OCI-LY7 (cell line): ENCODE data around the gene HAPLN2. TPM values are rescaled to one million over a fixed set of nuclear protein-coding genes. Genes with fewer than 3 reads are reported as not detected.

ENCODE experiments used
- BruUV-seq: library from RNA; stranded (reverse); fragments of 400-500 nt; replicated peaks from 2 replicates; lab custom pipeline; 2021; lab: Mats Ljungman, UMichigan
- CTCF ChIA-PET: fragments of 300-600 bp; sonication (Branson Sonifier 250); formaldehyde crosslinking; loops from one replicate; lab custom pipeline; 2022; ENCODE audit warnings: antibody characterized with exemption; ENCODE audit not compliant: unreplicated experiment; lab: Charles Lee
- POLR2A ChIA-PET: fragments of 300-600 bp; sonication (Branson Sonifier 250); formaldehyde crosslinking; loops from one replicate; lab custom pipeline; 2022; ENCODE audit warnings: antibody characterized with exemption; lab: Charles Lee
- DNase-seq: peaks from one replicate; pipeline ENCODE4 v3.0.0-alpha.2; 2015; ENCODE audit warnings: low spot score
- H2AFZ ChIP-seq: fragments of 200-600 bp; sonication (generic), shearing (Covaris generic); 2 replicates; pipeline ENCODE4 v1.6.1; 2014; ENCODE audit warnings: mild to moderate bottlenecking, antibody characterized with exemption, low read length, moderate library complexity
- H3K27ac ChIP-seq: fragments of 200-600 bp; sonication (generic); 2 replicates; pipeline ENCODE4 v1.5.1; 2014; ENCODE audit warnings: mixed run types, low read depth, mild to moderate bottlenecking, moderate library complexity, low read length, inconsistent platforms; ENCODE audit not compliant: poor library complexity, severe bottlenecking
- H3K36me3 ChIP-seq: fragments of 200-600 bp; sonication (generic); 2 replicates; pipeline ENCODE4 v1.6.1; 2014; ENCODE audit warnings: mild to moderate bottlenecking, antibody characterized with exemption, low read length, moderate library complexity, mixed read lengths; ENCODE audit not compliant: insufficient read depth
- H3K4me1 ChIP-seq: fragments of 200-600 bp; sonication (generic); 2 replicates; pipeline ENCODE4 v1.5.1; 2014; ENCODE audit warnings: mild to moderate bottlenecking, low read length; ENCODE audit not compliant: insufficient read depth, poor library complexity, severe bottlenecking
- H3K4me2 ChIP-seq: fragments of 200-600 bp; sonication (generic); 2 replicates; pipeline ENCODE4 v1.6.1; 2014; ENCODE audit warnings: mild to moderate bottlenecking, low read length
- H3K4me3 ChIP-seq: fragments of 200-600 bp; sonication (generic); 2 replicates; pipeline ENCODE4 v1.5.1; 2014; ENCODE audit warnings: mild to moderate bottlenecking, low read depth, low read length; ENCODE audit not compliant: poor library complexity, severe bottlenecking
- H3K79me2 ChIP-seq: fragments of 200-600 bp; sonication (generic); 2 replicates; pipeline ENCODE4 v1.6.1; 2016; ENCODE audit warnings: low read depth, mild to moderate bottlenecking, low read length, moderate library complexity, mixed read lengths; ENCODE audit not compliant: insufficient read depth
- H3K9me2 ChIP-seq: fragments of 200-600 bp; sonication (generic); 2 replicates; pipeline ENCODE4 v1.6.1; 2016; ENCODE audit warnings: mild to moderate bottlenecking, low read length, mixed read lengths; ENCODE audit not compliant: insufficient read depth
- H3K9me3 ChIP-seq: fragments of 200-600 bp; sonication (generic); 2 replicates; pipeline ENCODE4 v1.6.1; 2014; ENCODE audit warnings: mild to moderate bottlenecking, mixed run types, low read length, mixed read lengths
- H4K20me1 ChIP-seq: fragments of 200-600 bp; sonication (generic); 2 replicates; pipeline ENCODE4 v1.6.1; 2014; ENCODE audit warnings: mild to moderate bottlenecking, antibody characterized with exemption, low read length, moderate library complexity, mixed read lengths; ENCODE audit not compliant: insufficient read depth
- EZH2phosphoT487 ChIP-seq: fragments of 200-600 bp; sonication (generic); IDR thresholded peaks from 2 replicates; pipeline ENCODE4 v1.6.1; 2018; ENCODE audit warnings: low read depth, borderline replicate concordance, mild to moderate bottlenecking, mixed run types, antibody characterized with exemption, low read length, moderate library complexity, mixed read lengths
- intact Hi-C: fragments of 100-400 bp; cut with micrococcal nuclease; formaldehyde crosslinking; loops from one replicate; pipeline ENCODE4 v1.10.0; 2022; ENCODE audit not compliant: unreplicated experiment
- total RNA-seq, 2 experiments: library from RNA; depleted of rRNA in 1 of 2; stranded (reverse); fragments of >200 nt in 1 of 2; shearing (Covaris generic) in 1 of 2; gene quantifications; 2 replicates each; pipeline ENCODE4 v1.2.3, GENCODE V29; 2014 to 2022
- TF ChIP-seq, protein P1 (sequence below): fragments of 200-600 bp; sonication (generic); conservative IDR thresholded peaks from 2 replicates; pipeline ENCODE4 v1.5.1; 2014; ENCODE audit warnings: mild to moderate bottlenecking, antibody characterized with exemption, low read length, moderate library complexity, mixed read lengths

Gene HAPLN2
- total RNA-seq, 2 experiments from 2014 or later: 0.41 to 1.1 TPM

DNA sequence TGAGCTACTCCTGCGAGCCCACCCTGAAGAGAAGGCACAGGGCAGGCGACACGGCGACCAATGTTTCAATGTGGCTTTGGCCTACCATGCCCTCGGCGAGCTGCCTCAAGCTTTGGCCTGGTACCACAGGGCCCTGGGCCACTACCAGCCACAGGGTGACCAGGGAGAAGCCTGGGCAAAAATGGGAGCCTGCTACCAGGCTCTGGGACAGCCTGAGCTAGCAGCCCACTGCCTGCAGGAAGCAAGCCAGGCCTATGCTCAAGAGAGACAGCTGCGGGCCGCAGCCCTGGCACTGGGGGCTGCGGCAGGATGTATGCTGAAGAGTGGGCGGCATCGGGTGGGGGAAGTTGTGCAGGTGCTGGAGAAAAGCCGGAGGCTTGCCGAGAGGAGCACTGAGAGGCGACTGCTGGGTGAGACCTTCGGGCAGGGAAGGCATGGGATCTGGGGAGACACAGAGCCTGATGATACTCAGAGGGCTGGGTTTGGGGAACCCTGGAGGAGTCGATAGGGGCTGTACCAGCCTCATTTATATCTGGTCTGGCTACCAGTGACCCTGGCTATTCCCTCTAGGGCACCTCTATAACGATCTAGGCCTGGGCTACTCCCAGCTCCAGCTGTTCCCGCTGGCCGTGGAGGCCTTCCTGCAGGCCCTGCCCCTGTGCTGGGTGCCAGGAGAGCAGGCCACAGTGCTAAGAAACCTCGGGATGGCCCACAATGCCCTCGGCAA is 37.4 kb upstream of the HAPLN2 start:
- Histone ChIP-seq H2AFZ (peak overlapping the region; percentile 72), H3K79me2 (no peaks in the 10 kb centered on the region), H3K4me1 (peaks cover 39% of the 10 kb centered on the region), H3K36me3 (no peaks in the 10 kb centered on the region), H3K4me3 (peak overlapping the region; percentile 62), H4K20me1 (no peaks in the 10 kb centered on the region), H3K9me2 (no peaks in the 10 kb centered on the region), H3K4me2 (peak overlapping the region; percentile 58), H3K27ac (peak overlapping the region; percentile 40), H3K9me3 (no peaks in the 10 kb centered on the region)
- DNase-seq: peak; percentile 83
- TF ChIP-seq, protein P1, sequence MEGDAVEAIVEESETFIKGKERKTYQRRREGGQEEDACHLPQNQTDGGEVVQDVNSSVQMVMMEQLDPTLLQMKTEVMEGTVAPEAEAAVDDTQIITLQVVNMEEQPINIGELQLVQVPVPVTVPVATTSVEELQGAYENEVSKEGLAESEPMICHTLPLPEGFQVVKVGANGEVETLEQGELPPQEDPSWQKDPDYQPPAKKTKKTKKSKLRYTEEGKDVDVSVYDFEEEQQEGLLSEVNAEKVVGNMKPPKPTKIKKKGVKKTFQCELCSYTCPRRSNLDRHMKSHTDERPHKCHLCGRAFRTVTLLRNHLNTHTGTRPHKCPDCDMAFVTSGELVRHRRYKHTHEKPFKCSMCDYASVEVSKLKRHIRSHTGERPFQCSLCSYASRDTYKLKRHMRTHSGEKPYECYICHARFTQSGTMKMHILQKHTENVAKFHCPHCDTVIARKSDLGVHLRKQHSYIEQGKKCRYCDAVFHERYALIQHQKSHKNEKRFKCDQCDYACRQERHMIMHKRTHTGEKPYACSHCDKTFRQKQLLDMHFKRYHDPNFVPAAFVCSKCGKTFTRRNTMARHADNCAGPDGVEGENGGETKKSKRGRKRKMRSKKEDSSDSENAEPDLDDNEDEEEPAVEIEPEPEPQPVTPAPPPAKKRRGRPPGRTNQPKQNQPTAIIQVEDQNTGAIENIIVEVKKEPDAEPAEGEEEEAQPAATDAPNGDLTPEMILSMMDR: no peak
- no peak for TF ChIP-seq EZH2phosphoT487
- CTCF ChIA-PET: interaction anchor here (0.7 to 1.7 kb wide), 6 partner anchors 9 to 196 kb away, joined by 3 to 6 read pairs (median 3); no protein-coding TSS in a partner anchor
- POLR2A ChIA-PET: interaction anchor here (0.6 to 1.9 kb wide), 12 partner anchors 10 to 735 kb away, joined by 3 to 7 read pairs (median 4); partner anchors contain the start of genes GPATCH4 and MEF2D
- intact Hi-C loops: no loop called here
- no TSS peak for BruUV-seq

DNA sequence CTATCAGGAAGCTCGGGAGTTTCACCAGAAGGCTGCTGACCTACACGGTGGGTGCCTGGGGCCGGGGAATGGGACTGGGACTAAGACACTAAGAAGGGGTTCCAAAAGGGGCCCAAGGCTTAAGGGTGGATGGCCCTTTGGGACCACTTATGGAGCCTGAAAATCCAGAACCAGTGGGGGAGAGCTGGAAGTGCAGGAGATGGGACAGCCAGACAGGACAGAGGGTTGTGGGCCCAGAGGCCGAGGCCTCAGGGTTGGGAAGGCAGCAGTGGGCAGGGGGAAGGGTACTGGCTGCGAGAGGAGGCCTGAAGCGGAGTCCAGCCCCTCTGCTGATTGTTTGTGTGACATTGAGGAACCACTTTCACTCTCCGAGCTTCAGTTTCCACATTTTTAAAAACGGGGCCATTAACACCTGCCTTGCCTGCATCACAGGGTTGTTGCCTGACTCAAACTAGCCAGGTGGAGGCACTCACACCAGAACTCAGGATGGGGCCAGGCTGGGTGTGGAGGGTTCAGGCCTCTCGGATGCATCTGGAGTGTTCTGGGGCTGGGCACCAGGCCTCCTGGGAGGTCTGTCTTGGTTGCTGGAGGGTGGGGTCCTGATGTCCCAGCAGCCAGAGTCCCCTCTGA is 36.7 kb upstream of the HAPLN2 start:
- CTCF ChIA-PET: interaction anchor here (0.7 to 1.7 kb wide), 6 partner anchors 9 to 196 kb away, joined by 3 to 6 read pairs (median 3); no protein-coding TSS in a partner anchor
- Histone ChIP-seq H3K36me3 (no peaks in the 10 kb centered on the region), H3K4me2 (peak overlapping the region; percentile 58), H4K20me1 (no peaks in the 10 kb centered on the region), H3K9me3 (no peaks in the 10 kb centered on the region), H3K79me2 (no peaks in the 10 kb centered on the region), H3K27ac (peak overlapping the region; percentile 40), H3K4me3 (peak overlapping the region; percentile 62), H3K9me2 (no peaks in the 10 kb centered on the region), H2AFZ (peak overlapping the region; percentile 72), H3K4me1 (peaks cover 39% of the 10 kb centered on the region)
- peak; percentile 74 for DNase-seq
- intact Hi-C loops: no loop called here
- no peak for TF ChIP-seq EZH2phosphoT487
- TF ChIP-seq, protein P1: peak; percentile 56
- BruUV-seq: no TSS peak
- POLR2A ChIA-PET: interaction anchor here (0.8 to 1.9 kb wide), 9 partner anchors 9 to 136 kb away, joined by 3 to 7 read pairs (median 5); partner anchors contain the start of genes GPATCH4 and MEF2D
